HG02678 (cell line): ENCODE data around the gene SRBD1.
"Not testable (repeated sequence)": the region's sequence is repeated elsewhere in the genome, so short reads cannot be mapped to it uniquely, and the experiment has no call there.

Source experiments
- ATAC-seq: cut with Tn5 transposase; IDR thresholded peaks from one replicate; pipeline ENCODE4 v1.9.1; 2021; ENCODE audit warnings: mild to moderate bottlenecking, moderate library complexity; ENCODE audit not compliant: unreplicated experiment

Gene SRBD1

DNA sequence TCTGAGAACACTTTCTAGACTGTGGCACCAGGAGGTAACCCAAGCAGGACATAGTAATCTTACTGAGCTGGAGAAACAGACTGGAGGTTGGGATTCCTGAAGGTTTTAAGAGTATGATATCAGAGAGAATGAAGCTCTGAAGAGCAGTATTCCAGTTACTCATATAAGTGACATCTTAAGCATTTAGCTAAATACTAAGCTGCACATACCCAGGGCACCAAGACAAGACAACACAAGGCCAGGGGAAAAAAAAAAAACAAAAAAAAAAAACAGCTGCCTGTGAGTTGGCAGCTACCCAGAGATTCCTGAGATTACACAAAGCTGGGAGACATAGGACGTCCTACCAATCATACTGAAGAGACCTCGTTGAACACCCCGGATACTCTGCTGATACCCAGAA, 175.8 kb downstream of the SRBD1 start:
- no peak for ATAC-seq

DNA sequence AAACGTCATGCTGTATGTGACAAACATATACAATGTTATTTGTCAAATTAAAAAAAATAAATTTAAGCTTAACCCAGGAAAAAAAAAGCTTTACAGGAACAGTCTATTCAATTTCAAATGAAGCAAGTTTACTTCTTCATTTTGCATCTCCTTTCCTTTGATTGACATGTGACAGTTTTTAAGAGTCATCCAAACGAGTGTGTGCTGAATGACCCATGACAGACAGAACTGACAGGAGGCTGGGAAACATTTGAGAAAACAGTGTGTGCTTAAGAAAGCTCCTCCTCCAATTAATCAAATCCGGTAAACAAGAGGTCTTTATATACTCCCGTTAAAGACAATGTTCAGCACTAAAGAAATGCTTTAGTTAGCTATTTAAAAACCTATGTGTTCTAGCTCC, 177.7 kb downstream of the SRBD1 start:
- no peak for ATAC-seq

DNA sequence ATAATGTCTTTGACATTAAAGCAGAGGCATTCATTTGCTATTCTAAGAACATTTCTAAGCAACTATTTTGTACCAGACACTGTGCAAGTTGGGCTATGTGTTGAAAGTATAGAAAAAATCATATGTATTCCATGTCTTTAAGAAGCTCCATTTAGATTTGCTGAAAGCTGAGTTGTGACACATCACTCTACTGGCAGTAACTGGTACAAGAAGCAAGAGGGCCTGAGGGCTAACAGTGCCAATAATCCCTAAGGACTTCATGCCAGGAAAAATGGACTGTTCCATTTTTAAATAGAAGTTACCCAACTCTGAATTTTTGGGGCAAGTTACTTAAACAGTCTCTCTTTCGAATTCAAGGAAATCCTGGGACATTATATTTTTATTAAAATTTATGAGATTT, 178.7 kb downstream of the SRBD1 start:
- no peak for ATAC-seq

DNA sequence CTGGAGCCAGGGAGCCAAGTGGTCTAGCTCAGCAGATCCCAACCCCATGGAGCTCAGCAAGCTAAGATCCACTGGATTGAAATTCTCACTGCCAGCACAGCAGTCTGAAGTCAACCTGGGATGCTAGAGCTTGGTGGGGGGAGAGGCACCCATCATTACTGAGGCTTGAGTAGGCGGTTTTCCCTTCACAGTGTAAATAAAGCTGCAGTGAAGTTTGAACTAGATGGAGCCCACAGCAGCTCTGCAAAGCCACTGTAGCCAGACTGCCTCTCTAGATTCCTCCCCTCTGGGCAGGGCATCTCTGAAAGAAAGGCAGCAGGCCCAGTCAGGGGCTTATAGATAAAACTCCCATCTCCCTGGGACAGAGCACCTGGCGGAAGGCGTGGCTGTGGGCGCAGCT, 185.0 kb downstream of the SRBD1 start:
- not testable (repeated sequence) for ATAC-seq

DNA sequence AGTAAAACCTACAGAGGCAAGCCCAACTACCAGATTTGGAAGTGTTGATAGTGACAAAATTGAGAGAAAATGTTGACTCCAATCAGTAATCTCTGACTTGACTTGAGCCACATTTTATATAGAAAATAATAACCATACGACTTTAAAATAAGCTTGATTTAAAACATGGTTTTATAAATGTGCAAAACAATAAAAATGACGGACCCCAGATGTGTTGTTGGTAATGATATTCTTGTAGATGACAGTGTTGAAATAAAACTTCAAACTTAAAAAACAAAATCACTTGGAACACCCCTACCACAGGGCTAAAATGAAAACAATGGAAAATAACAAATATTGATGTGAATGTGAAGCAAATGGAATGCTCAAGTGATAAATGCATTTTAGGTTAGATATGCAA, 188.1 kb downstream of the SRBD1 start:
- no peak for ATAC-seq

DNA sequence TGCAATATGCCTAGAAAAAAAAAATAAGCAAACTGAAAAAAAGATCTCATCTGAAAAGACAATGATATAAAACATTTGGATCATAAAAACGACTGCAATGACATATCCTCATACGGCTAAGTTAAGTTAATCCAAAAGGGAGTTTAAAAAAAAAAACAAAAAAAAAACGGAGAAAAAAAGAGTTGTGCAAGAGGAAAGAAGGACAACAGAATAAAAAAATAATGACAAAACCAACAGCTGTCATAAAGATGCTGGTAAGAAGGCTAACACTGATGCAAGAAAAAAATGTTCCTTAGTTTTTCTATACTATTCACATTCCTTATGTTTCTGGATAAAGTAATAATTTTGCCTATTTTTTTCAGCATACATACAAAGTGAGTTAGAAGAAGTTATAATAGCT, 192.5 kb downstream of the SRBD1 start:
- ATAC-seq, result no peak

DNA sequence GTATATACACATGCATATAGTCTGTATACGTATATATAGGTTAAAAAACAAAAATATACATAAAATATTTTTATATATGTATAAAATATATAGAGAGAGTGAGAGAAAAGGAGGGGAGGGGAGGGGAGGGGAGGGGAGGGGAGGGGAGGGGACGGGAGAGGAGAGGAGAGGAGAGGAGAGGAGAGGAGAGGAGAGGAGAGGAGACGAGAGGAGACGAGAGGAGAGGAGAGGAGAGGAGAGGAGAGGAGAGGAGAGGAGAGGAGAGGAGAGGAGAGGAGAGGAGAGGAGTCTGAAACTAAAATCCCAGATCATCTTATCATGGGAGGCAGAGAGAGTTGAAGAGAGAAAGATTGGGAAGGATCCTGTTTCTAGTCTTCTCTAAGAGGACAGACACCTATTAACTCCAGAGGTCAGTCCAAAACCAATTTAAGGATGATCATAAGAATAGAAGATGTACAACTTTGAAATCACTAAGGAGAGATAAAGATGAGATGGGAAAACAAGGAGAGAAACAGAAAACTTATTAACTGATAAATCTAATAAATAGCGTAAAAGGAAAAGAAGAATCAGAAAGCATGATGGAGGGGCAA, 195.4 kb downstream of the SRBD1 start:
- ATAC-seq, result no peak

DNA sequence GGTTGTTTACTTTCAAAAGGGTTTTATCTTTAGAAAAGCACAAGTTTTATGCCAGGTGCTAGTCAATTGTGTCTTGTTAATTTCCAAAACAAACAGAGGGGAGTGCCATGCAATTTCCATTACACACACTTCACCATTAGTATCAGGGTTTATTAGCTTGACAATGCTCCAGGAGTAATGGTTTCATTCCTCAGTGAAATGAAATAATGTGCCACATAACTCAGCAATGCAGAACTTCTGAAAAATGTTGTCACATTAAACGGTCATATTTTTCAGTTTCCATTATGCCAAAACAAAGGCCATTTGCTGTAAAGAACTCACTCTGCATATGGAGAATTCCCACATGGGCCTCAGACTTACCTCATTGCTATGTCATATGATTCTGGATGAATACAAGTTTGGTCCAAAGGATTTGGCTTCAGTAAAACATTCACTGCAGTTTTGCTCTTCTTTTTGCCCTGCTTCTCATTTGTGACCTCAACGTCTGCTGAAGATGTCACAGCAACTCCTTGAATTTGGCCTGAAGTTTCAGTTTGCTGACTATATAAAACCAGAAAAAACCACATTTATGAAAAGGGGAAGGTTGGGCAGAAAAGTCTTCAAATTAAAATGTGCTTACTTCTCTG, 198.2 kb downstream of the SRBD1 start:
- no peak for ATAC-seq

DNA sequence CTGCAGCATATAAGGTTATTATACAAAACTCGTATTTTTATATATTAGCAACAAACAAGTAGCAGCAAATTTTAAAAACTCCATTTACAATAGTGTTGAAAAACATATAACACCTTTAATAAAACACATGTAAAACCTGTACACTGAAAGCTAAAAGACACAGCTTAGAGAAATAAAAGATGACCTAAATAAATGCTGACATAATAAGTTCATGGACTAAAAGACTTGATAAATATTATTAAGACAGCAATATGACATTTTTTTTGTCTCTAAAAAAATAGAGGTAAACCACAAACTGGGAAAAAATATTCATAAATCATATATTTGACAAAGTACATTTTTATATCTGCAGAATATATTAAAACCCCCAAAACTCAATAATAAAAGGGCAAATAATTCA, 201.4 kb downstream of the SRBD1 start:
- no peak for ATAC-seq

DNA sequence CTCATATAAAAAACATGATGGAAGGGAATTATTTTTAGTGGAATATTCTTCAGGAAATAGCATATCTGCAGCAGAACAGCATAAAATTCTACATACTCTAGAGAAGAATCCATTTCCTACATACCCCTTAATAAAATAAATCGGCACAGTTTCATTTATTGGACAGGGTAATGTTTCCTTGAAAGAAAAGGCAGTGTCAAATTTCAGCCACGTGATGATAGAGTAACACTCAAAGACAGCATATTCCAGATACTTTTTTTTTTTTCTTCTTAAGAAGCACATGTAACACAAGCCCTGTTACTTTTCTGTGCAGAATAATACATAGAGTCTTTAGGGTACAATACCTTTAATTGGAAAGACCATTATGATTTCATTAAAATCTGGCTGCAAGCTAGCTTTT, 204.4 kb downstream of the SRBD1 start:
- ATAC-seq, result no peak

DNA sequence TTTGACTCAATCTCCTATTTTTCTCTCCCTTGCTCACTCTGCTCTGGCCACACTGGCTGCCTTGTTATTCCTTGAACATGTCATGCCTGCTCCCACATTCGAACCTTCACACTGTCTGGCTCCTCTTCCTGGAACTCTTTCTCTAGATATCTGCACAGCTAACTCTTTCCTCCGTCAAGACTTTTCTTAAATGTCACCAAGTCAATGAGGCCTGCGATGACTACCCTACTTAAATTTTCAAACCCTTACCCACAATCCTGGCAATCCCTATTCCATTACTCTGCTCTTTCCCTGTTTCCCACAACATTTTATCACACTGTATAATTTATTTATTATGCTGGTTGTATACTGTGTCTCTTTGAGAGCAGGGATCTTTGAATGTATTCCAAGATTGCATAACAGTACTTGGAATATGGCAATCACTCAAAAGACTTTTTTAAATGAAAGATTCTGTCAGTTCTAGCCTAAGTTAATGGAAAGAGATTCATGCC, 206.2 kb downstream of the SRBD1 start:
- no peak for ATAC-seq

DNA sequence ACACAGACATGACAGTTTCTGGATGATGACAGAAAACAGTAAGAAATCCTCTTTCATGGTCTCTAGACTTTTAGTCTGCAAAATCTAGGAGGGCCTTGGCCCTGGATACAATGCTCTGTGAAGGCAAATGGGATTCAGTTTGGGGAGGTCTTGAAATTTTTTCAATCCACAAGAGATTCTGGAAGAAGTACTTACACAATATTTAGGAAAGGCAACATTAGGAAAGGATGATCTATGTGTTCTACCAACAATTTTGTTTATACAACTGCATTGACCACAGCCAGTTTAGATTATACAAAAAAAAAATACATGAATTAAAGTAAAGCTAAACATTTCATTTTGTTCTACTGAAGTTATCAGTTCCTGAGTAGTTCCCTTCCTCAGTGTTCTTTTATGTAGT, 208.0 kb downstream of the SRBD1 start:
- ATAC-seq, result no peak

DNA sequence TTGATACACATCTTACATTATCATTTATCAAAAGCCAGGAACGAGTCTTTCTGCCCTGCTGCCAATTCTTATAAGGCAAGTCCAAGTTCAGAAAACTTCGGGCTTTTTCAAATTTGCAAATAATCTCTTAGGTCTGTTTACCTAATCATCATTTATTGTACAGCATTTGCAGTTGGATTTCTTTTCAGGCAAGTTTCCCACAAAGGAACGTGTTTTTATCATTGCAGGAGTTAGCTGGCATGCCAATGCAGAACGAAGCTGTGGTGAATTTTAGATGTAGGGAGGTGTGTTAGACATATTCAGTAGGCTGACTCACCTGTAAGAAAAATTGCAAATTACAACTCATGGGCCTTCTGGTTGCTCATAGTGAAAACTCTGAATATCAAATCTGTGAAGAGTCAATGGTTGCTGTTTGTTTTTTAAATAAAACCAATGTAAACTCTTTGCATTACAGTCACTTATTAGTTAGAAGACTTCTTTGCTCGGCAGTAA, 209.6 kb downstream of the SRBD1 start:
- ATAC-seq, result no peak

DNA sequence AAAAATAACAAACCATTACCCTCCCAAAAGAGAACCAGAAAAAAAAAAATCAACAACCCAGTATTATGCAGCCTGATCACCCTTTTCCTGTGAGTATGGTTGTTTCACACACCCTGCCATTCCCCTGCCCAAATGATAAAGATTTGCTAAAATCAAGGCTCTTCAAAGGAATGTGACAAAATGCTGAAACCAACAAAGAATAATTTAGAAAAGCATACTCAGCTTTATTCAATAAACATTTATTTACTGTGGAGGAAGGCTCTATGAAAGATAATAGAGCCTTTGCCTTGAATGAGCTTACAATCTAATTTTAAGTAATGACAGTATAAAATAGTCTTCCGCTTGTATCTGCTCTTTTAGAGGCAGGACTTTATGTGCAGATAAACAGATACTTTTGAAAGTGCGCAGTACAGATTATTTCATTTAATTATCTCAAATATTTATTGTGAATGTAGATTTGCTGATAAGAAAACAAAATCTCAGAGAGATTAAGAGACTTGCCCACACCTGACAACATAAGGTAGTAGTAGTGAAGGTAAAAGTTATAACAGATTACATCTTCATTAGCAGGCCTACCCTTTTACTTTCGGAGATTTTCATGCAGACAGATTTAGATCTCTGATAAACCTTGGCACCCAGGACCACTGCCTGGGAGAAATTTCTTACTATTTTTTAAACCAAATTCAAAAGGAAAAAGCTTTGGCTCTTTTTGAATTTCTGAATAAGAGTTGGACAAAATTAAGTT, 211.9 kb downstream of the SRBD1 start:
- ATAC-seq, result no peak

DNA sequence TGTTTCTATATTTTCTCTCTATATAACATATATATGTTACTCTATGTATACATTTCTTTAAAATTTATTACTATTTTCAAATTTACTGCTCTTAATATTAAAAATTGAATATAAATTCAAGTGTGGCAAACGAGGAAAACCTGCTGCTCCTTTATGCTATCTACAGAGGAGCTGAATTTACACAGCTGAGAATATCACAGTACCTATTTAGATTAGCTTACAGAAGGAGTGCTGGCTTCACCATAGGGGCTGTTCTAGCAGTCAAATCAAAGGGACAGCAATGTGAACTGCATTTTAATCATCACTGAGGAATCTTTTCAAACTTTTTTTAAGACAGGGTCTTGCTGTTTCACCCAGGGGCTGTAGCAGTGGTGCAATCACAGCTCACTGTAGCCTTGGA, 213.8 kb downstream of the SRBD1 start:
- ATAC-seq, result no peak

DNA sequence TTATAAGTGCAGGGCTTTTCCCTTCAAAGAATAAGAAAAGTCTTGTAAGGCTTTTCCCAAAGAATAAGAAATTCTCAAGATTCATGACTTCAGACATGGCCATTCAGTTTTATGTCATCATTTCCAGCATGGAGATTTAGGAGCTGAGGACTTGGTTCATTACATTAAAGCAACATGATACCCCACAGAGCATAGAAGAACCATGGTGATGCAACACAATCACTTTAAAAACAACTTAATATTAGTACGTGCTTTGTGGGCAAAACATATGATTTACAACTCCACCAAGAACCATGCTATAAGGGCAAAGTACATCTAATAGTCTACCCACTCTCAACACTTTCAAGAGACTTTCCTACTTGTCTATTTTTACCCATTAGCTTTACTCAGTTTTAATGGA, 214.4 kb downstream of the SRBD1 start:
- no peak for ATAC-seq

DNA sequence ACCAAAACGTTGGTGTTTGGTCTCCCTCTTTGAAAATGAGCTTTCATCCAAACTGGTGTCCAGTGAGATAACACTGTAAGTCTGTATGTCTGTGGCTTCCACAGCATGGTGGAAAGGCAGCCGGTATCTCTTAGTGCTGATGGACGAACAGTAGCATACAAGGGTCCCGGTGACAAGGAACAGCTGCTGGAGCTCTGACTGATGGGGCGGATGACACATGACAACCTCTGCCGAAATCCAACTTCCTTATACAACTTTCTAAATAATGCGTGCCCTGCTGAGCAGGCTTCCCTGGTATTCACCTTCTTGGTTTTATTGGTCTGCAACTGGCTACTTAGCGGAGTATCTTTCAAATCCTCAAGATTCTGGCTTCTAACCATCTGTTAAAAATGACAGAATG, 216.2 kb downstream of the SRBD1 start:
- no peak for ATAC-seq

DNA sequence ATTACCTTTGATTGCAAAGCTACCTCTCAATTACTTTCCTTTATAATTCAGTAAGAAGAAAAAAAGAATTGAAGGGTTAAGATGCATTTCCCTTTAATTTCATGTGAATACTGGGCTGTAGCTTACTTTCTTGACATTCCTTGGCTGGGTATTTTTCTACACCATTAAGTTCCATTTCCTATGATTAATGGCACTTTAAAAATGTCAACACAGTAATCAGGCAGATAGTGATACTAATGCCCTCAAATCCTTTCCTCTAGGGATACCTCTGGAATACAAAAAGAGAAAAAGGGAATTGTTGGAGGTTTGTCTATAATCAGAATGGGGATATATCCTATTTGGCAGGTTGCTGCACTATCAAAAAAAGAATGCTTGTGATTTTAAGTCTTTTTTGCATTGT, 216.9 kb downstream of the SRBD1 start:
- no peak for ATAC-seq

DNA sequence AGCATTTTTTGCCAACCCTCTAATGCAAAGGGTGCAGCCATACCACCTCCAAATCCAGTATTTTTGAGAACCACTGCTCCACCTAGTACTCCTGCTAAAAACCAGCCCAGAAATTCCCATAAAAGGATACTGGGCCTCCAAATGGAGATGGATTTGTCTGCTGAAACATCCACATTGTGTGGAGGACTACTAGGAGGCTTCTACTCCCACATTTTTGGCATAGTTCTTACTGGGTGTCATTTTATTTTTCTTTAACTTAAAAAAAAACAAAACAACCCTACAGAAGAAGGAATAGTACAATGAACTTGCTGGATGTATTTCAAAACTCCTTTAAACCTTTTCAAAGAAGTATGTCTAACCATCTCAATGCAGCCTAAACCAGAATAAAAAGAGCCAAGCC, 219.2 kb downstream of the SRBD1 start:
- ATAC-seq, result no peak

DNA sequence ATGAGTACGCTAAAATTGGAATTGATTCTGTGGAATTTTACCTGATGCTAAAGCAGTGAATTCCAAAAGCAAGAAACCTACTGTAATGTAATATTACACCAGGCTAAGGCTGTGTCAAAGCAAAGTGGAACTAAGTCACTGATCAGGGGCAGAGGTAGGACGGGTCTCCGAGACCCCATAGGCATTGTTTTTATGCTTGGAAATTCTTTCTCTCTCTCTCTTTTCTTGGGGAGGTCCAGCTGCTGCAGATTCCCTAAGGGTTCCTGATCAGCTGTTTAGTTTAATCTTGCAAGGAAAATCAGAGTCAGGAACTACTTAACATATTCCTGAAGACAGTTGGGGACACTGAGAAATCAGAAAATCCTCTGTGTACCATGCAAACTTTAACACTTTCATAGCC, 220.2 kb downstream of the SRBD1 start:
- ATAC-seq, result no peak

DNA sequence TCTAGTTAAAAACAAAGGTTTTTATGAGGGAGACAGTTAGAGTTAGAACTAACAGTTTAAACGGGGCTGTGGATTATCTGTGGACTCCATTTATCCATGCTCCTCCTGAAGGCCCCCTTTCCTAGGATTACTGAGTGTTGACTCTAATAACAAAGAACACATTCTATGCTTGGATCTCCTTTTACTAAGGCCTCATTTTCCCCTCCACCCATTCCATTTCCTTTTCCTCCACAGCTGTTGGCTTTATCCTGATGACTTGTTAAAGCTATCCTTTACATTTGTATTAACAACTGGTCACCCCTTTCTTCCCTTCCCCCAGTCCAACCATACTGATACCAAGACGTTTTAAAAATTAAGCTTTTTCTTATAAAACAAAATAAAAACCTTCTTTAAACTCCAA, 220.6 kb downstream of the SRBD1 start:
- ATAC-seq, result no peak

DNA sequence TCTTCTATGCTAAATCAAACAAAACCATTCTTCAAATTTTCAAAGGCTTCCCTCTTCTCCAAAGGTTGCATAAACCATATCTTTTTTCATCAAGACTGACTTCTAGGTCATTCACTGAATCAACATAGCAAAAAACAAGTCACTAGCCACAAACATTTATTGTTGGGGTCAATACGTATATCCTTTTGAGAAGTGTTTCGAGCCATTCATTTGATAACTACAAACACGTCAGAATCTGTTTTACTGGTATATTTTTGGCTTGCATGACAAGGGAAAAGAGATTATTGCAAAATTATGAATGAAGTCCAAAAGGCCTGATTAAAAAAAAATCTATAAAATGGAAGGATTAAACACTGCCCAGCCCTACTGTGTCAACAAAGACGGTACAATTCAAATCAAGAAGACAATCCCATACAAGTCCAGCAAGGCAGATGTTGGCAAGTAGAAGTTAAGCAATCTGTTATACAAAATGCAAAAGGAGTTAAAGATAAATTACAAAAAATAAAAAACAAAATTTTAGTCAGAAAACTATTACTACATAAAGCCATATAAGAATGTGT, 222.4 kb downstream of the SRBD1 start:
- ATAC-seq, result no peak
